ENCODE measurements around the gene COMMD2. TPM values are rescaled to one million over a fixed set of nuclear protein-coding genes. Genes with fewer than 3 reads are reported as not detected.
A peak's percentile ranks its signal among the peaks of the same experiment; 100 is the strongest.

The COMMD2 gene
- total and polyA plus RNA-seq, 8 donors, result 1.4 to 50.4 (median 14.9) TPM

DNA sequence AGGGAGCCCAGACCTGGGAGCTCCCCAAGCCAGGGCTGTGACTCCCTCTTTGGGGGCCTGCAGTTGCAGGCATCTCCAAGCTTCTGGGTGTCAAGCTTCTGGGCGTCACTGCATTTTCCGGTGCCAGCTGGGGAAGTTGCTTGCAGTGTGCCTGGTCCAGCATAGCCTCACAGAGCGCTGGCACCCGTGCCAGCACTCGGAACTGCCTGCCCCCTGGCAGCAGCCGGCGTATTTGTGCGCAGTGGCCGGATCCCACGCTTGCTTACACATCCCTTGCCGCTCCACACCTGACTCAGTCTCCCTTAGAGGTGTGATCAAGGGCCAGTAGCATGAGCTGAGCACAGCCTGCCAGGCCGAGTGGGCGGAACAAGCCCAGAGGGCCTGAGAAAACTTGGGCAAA lies 37.0 kb downstream of the COMMD2 start:
- intact Hi-C loops (cut with DNase I; ENCODE audit: low total_unique reads), result loop anchor here (5.0 to 10.0 kb wide), 2 partner anchors 50 to 203 kb away; no protein-coding TSS in a partner anchor
- no peak overlapping the region for H3K27ac ChIP-seq
- TF ChIP-seq POLR2AphosphoS5 (IDR thresholded peaks at IDR 0.05) (no peak), EP300 (IDR thresholded peaks at IDR 0.05) (no peak), POLR2A (IDR thresholded peaks at IDR 0.05) (no peak)
- TF ChIP-seq, protein P1, sequence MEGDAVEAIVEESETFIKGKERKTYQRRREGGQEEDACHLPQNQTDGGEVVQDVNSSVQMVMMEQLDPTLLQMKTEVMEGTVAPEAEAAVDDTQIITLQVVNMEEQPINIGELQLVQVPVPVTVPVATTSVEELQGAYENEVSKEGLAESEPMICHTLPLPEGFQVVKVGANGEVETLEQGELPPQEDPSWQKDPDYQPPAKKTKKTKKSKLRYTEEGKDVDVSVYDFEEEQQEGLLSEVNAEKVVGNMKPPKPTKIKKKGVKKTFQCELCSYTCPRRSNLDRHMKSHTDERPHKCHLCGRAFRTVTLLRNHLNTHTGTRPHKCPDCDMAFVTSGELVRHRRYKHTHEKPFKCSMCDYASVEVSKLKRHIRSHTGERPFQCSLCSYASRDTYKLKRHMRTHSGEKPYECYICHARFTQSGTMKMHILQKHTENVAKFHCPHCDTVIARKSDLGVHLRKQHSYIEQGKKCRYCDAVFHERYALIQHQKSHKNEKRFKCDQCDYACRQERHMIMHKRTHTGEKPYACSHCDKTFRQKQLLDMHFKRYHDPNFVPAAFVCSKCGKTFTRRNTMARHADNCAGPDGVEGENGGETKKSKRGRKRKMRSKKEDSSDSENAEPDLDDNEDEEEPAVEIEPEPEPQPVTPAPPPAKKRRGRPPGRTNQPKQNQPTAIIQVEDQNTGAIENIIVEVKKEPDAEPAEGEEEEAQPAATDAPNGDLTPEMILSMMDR (IDR thresholded peaks at IDR 0.05), result no peak
- no peak for DNase-seq
- peaks cover 0 to 9% (median 4%) of the 10 kb centered on the region in 4 donors for H3K4me1 ChIP-seq
- no peak overlapping the region for H3K4me3 ChIP-seq
- WGBS, 5 donors, result 90 to 97% (median 96%) methylated on average over 7 to 13 of the region's 13 CpGs
- H3K9me3 ChIP-seq, result no peaks in the 10 kb centered on the region
- H3K36me3 ChIP-seq, result no peaks in the 10 kb centered on the region
- no peaks in the 10 kb centered on the region for H3K27me3 ChIP-seq

DNA sequence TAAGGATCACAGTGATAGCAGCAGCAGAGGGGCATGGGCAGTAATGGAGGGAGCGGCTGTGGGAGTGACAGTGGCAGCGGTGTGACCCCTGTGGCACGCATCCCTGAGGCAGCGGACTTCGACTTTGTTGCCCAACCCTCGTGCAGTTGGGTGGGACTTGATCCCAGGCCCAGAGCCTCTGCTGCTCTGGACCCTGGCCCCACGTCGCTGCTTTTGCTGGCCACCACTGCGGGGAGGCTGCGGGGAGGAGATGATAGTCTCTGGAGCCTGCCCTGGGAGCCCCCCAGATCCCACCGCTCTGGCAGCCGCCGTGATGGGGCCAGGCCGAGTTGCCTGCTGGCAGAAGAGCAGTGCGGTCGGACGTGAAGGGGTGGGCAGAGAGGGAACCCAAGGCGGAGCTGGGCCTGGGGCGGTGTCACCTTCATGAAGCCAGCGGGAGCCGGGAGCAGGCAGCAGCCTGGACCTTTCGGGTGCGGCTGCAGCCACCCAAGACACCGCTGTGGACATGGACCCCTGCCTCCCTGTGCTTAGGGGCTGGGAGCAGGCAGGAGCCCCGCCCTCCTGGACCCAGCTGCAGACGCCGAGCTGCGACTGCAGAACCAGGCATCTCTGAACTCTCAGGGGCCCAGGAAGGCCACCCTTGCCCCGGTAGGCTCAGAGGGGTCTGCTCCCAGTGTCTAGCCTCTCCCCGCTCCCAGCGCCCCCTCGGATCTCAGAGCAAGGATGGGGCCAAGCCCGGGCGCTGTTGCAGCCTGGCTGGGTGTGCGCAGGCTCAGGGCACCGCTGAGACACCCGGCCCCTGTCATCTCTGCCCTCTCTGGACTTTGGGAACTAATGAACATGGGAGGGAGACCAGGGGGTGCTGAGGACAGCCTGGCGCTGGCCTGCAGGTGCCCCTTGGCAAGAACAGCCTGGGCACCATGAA lies 38.3 kb downstream of the COMMD2 start:
- 86 to 91% (median 90%) methylated on average over 16 to 38 of the region's 38 CpGs for WGBS, 5 donors
- no peaks in the 10 kb centered on the region for H3K9me3 ChIP-seq
- H3K4me1 ChIP-seq, result peaks cover 0 to 9% (median 4%) of the 10 kb centered on the region in 4 donors
- H3K27me3 ChIP-seq, result no peaks in the 10 kb centered on the region
- H3K4me3 ChIP-seq, result no peak overlapping the region
- intact Hi-C loops (cut with DNase I; ENCODE audit: low total_unique reads), result loop anchor here (10.0 kb wide), 1 partner anchor 49 kb away; no protein-coding TSS in a partner anchor
- H3K27ac ChIP-seq, result no peak overlapping the region
- no peak for DNase-seq
- H3K36me3 ChIP-seq, result no peaks in the 10 kb centered on the region
- TF ChIP-seq POLR2A (IDR thresholded peaks at IDR 0.05) (no peak), EP300 (IDR thresholded peaks at IDR 0.05) (no peak), POLR2AphosphoS5 (IDR thresholded peaks at IDR 0.05) (no peak)
- TF ChIP-seq, protein P1 (IDR thresholded peaks at IDR 0.05), result no peak

DNA sequence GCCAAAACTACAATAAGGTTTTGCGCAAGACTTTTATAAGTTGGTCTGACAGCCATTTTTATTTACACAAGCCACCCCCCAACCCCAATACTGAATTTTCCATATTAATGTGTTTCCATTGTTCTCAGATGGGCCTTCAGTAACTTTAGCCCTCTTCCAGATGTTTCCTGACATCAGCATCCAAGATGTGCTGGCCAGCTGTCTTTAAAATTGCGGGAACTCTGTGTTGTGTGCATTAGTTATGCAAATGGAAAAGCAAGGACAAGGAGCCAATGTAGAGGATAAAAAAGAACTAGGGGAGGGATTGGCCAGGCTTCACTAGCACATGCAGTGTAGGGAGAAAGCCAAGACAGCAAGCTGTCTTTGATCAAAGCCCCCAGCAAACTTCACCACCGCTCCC lies 45.4 kb downstream of the COMMD2 start:
- intact Hi-C loops (cut with DNase I; ENCODE audit: low total_unique reads), result no loop called here
- H3K36me3 ChIP-seq, result no peaks in the 10 kb centered on the region
- no peak overlapping the region for H3K27ac ChIP-seq
- peak in 1 of 2 donors; percentile 86 for DNase-seq
- peaks cover 0 to 9% (median 1%) of the 10 kb centered on the region in 4 donors for H3K4me1 ChIP-seq
- no peak overlapping the region for H3K4me3 ChIP-seq
- H3K27me3 ChIP-seq, result no peaks in the 10 kb centered on the region
- 69 to 80% (median 77%) methylated on average over 3 of the region's 3 CpGs for WGBS, 5 donors
- no peaks in the 10 kb centered on the region for H3K9me3 ChIP-seq
- no peak for TF ChIP-seq POLR2A (IDR thresholded peaks at IDR 0.05)
- TF ChIP-seq POLR2AphosphoS5 (IDR thresholded peaks at IDR 0.05), result no peak
- no peak for TF ChIP-seq EP300 (IDR thresholded peaks at IDR 0.05)
- TF ChIP-seq, protein P1 (IDR thresholded peaks at IDR 0.05), result no peak

DNA sequence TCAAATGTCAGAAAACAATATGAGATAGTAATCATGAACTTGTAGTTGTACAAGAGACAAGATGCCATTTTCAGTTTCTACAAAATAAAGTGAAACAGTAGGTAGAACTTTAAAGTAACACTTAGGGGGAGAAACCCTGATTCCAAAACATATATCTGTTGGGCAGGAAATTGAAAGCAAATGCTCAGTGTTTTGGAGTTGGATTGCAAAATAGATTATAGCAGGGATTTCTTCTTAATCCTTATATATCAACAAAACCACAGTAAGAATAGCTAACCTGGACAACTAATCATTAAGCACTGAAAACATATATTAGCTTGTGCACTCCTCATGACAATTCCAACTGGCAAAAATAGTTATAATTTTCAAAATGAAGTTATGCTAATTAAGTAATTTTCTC lies 46.9 kb downstream of the COMMD2 start:
- Histone ChIP-seq H3K4me1 (peaks cover 0 to 9% (median 2%) of the 10 kb centered on the region in 4 donors), H3K27me3 (no peaks in the 10 kb centered on the region), H3K4me3 (no peak overlapping the region), H3K36me3 (no peaks in the 10 kb centered on the region), H3K9me3 (no peaks in the 10 kb centered on the region), H3K27ac (peak overlapping the region in 1 of 5 donors; percentile 44)
- TF ChIP-seq POLR2AphosphoS5 (IDR thresholded peaks at IDR 0.05) (no peak), EP300 (IDR thresholded peaks at IDR 0.05) (no peak), POLR2A (IDR thresholded peaks at IDR 0.05) (no peak)
- TF ChIP-seq, protein P1 (IDR thresholded peaks at IDR 0.05), result no peak
- DNase-seq, result no peak
- intact Hi-C loops (cut with DNase I; ENCODE audit: low total_unique reads), result no loop called here
